HG02798 (cell line): ENCODE data around the gene CRCP.
"Not testable (repeated sequence)": the region's sequence is repeated elsewhere in the genome, so short reads cannot be mapped to it uniquely, and the experiment has no call there.

Source experiments
- ATAC-seq: cut with Tn5 transposase; IDR thresholded peaks from one replicate; pipeline ENCODE4 v1.9.1; 2021; ENCODE audit warnings: mild to moderate bottlenecking; ENCODE audit not compliant: unreplicated experiment, poor library complexity

CRCP gene

GRCh38 chr7:66114743-66115649 is at the start of gene CRCP:
TSS of gene CRCP (plus strand) at chr7:66114847. CDS start at chr7:66114963, 116 bp downstream.
- peak; percentile 86 for ATAC-seq

GRCh38 chr7:66069732-66070131 is 44.9 kb upstream of the CRCP start:
- no peak for ATAC-seq

- no peak for ATAC-seq
Observed at GRCh38 chr7:66070222-66070621, 44.4 kb upstream of the CRCP start.

- ATAC-seq, result not testable (repeated sequence)
Observed at GRCh38 chr7:66072208-66072607, 42.4 kb upstream of the CRCP start.

- peak; percentile 99 for ATAC-seq
Observed at GRCh38 chr7:66075590-66076461, 38.8 kb upstream of the CRCP start, which contains the start of gene ASL. TSS of gene ASL (plus strand) at chr7:66075819. CDS start at chr7:66076082, 263 bp downstream.

GRCh38 chr7:66076462-66077329 is 38.0 kb upstream of the CRCP start:
- ATAC-seq, result no peak

GRCh38 chr7:66078067-66078466 is 36.6 kb upstream of the CRCP start:
- no peak for ATAC-seq

- ATAC-seq, result no peak
Observed at GRCh38 chr7:66082083-66082482, 32.6 kb upstream of the CRCP start.

GRCh38 chr7:66082886-66083415 is 31.7 kb upstream of the CRCP start:
- ATAC-seq, result no peak

GRCh38 chr7:66083677-66084076 is 31.0 kb upstream of the CRCP start:
- ATAC-seq, result no peak

GRCh38 chr7:66088861-66089838 is 25.5 kb upstream of the CRCP start:
- no peak for ATAC-seq

- no peak for ATAC-seq
Observed at GRCh38 chr7:66092654-66093053, 22.0 kb upstream of the CRCP start.

- no peak for ATAC-seq
Observed at GRCh38 chr7:66095010-66095409, 19.6 kb upstream of the CRCP start.

- ATAC-seq, result no peak
Observed at GRCh38 chr7:66099232-66099550, 15.5 kb upstream of the CRCP start.

GRCh38 chr7:66099551-66100407 is 14.9 kb upstream of the CRCP start:
- ATAC-seq, result peak; percentile 80

- peak; percentile 14 for ATAC-seq
Observed at GRCh38 chr7:66100408-66101050, 14.1 kb upstream of the CRCP start.

GRCh38 chr7:66102168-66102567 is 12.5 kb upstream of the CRCP start:
- not testable (repeated sequence) for ATAC-seq
